ENCODE data around the gene SLC16A3. TPM values are rescaled to one million over a fixed set of nuclear protein-coding genes. Genes with fewer than 3 reads are reported as not detected.
"Not testable (repeated sequence)": the region's sequence is repeated elsewhere in the genome, so short reads cannot be mapped to it uniquely, and the experiment has no call there.

SLC16A3 gene
- total RNA-seq, 2 donors from 2014 or later = 47.2 to 56.2 TPM

DNA sequence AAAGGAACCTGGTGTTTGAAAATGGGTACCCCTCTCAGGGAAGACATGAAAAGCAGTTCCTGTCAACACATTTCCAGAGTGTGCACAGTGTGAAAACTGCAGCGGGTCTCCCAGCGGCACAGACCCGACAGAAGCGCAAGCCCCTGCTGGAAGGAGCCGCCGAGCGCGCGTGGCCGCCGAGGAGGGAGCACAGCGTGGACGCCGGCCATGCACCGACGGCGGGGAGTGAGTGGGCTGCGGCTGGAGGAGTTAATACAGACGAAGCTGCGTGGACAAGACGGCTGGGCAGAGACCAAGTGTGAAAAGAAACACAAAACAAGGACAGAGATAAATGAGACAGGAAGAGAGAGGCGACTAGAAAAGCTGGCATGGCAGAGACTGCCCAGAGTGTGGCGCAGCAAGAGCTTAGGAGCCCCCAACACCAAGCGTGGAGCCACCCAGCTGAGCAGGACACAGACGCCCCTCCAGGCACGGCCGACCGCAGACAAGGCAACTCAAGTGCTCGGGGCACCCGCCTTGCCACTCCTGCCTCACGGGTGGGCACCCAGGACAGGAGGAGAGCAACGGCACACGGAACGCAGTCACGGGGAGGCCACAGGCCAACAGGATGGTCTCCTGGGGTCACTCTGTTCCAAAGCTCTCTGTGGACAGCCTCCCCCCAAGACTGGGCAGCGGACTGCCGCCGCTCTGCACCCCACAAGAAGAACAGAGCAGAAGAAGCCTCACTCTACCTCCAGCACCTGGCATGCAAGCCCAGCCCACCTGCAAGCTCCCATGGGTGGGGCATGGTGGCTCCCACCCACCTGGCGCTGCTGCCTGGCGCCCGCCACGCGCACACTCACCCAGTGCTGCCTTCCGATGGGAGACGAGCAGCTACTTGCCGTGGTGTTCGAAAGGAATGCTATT is 16.5 kb downstream of the SLC16A3 start:
- H3K36me3 Mint-ChIP-seq (ENCODE audit: low read depth) = peaks cover 14% of the 10 kb centered on the region
- H3K27me3 Mint-ChIP-seq = no peaks in the 10 kb centered on the region
- H3K4me1 Mint-ChIP-seq = peaks cover 31% of the 10 kb centered on the region
- H3K9me3 ChIP-seq (ENCODE audit: control insufficient read depth, low read length, poor library complexity, severe bottlenecking) = no peaks in the 10 kb centered on the region
- H3K4me3 Mint-ChIP-seq = no peak overlapping the region
- DNase-seq (no peak), ATAC-seq (no peak)
- peak overlapping the region; percentile 92 for H3K27ac Mint-ChIP-seq

DNA sequence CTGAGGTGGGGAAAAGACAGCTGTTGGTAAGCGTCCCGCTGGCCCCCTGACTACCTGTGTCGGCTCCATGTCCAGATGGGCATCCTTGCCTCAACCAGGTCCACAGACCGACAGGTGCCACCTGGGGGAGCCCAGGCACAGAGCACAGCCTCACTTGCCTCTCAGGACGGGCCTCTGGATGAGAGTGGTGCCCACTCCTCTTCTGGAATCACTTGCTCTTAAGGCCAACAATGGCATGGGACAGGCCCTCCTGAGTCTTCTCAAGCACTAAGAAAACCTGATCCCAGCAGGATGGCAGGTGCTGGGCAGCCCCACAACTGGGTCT is 17.2 kb downstream of the SLC16A3 start:
- Mint-ChIP-seq H3K27me3 (no peaks in the 10 kb centered on the region), H3K27ac (peak overlapping the region; percentile 92), H3K4me3 (no peak overlapping the region), H3K36me3 (ENCODE audit: low read depth) (peaks cover 14% of the 10 kb centered on the region), H3K4me1 (peaks cover 27% of the 10 kb centered on the region)
- DNase-seq = no peak
- H3K9me3 ChIP-seq (ENCODE audit: control insufficient read depth, low read length, poor library complexity, severe bottlenecking) = no peaks in the 10 kb centered on the region
- ATAC-seq = no peak

- no peak for DNase-seq
- no peak for ATAC-seq
- Mint-ChIP-seq H3K36me3 (ENCODE audit: low read depth) (peaks cover 14% of the 10 kb centered on the region), H3K4me3 (no peak overlapping the region), H3K4me1 (peaks cover 25% of the 10 kb centered on the region), H3K27ac (peak overlapping the region; percentile 92), H3K27me3 (no peaks in the 10 kb centered on the region)
- H3K9me3 ChIP-seq (ENCODE audit: control insufficient read depth, low read length, poor library complexity, severe bottlenecking) = no peaks in the 10 kb centered on the region
Measured at GRCh38 chr17:82246365-82247181, 17.7 kb downstream of the SLC16A3 start.

GRCh38 chr17:82247182-82247823 is 18.5 kb downstream of the SLC16A3 start:
- Mint-ChIP-seq H3K36me3 (ENCODE audit: low read depth) (peaks cover 12% of the 10 kb centered on the region), H3K27ac (peak overlapping the region; percentile 92), H3K4me1 (peaks cover 22% of the 10 kb centered on the region), H3K27me3 (no peaks in the 10 kb centered on the region), H3K4me3 (no peak overlapping the region)
- DNase-seq = no peak
- H3K9me3 ChIP-seq (ENCODE audit: control insufficient read depth, low read length, poor library complexity, severe bottlenecking) = no peaks in the 10 kb centered on the region
- no peak for ATAC-seq

DNA sequence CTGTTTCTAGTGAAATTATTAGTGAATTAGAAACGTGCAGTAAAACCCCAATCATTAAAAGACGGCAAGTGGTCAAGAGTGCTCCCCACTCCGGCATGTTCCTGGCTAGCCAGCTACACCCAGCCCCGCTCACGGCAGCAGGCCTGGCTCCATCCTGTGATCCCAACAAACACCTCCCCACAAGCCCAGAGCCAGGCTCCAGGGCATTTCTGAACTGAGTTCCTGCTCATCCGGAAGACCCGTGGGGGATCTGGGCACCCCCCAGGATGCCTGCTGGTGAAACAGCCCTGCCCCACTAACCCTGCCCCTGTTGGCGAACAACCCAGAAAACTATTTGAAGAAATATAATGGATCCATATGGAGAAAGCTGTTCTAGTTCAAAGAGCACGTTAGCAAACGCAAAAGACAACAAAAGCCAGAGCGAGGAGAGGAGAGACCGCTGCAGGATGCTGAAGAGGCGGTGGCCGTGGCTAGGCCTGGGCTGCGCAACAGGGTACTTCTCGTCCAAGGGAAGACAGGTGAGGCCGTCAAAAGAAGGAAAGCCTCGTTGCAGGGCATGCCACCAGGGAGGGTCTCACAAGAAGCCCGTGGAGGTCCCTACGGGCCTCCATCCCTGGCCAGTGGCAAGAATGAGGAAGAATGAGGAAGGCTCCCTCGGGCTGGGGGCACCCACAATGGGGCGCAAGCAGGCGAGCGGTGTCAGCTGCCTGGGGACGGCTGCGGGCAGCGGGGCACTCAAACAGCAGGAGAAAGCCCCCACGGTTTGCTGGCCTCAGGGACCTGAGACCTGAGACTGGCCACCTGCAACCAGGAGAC is 19.2 kb downstream of the SLC16A3 start:
- H3K9me3 ChIP-seq (ENCODE audit: control insufficient read depth, low read length, poor library complexity, severe bottlenecking) = no peaks in the 10 kb centered on the region
- Mint-ChIP-seq H3K4me1 (peaks cover 18% of the 10 kb centered on the region), H3K4me3 (peak overlapping the region; percentile 9), H3K27ac (peak overlapping the region; percentile 92), H3K27me3 (no peaks in the 10 kb centered on the region), H3K36me3 (ENCODE audit: low read depth) (peaks cover 10% of the 10 kb centered on the region)
- ATAC-seq (no peak), DNase-seq (no peak)

DNA sequence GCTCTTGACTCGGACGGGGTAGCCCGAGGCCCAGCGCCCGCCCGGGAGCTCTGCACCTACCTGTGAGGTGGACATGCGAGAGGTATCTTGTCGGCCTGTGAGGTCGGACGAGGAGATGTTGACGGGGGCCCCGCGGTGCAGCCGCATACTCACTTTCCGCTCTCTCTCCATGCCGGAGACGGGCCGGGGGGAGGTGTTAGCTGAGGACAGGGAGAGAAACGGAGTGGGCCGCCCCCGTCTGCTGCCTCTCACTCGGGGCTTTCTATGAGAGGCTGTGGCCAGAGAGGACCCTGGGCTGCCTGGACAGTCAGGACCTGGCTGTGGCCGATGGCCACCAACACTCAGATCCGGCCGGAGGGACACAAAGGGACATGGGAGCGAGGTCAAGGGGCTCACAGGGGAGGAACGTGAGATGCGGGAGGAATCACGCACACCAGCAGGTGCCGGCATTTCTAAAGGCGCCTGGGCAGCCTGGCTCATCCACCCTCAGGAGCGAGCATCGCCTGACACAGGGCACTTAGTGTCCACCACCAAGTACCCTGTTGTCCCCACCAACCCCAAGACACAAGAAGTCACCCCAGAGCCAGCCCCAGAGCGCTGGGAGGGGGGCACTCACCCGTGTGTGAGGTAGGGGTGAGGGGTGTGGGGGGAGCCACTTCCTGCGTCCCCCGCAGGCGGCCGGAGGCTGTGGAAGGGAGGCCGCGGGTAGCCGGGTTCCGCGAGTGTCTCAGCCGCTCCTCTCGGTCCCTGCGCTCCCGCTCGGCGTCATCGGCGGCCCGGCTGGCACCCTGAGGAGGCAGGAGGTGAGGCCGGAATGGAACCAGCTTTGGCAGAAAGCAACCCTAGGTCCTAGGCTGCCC is 20.2 kb downstream of the SLC16A3 start:
- DNase-seq (no peak), ATAC-seq (no peak)
- Mint-ChIP-seq H3K27ac (no peak overlapping the region), H3K36me3 (ENCODE audit: low read depth) (peaks cover 9% of the 10 kb centered on the region), H3K4me1 (peaks cover 16% of the 10 kb centered on the region), H3K27me3 (no peaks in the 10 kb centered on the region), H3K4me3 (peak overlapping the region; percentile 9)
- no peaks in the 10 kb centered on the region for H3K9me3 ChIP-seq (ENCODE audit: control insufficient read depth, low read length, poor library complexity, severe bottlenecking)

GRCh38 chr17:82249896-82250581 is 21.2 kb downstream of the SLC16A3 start:
- DNase-seq (no peak), ATAC-seq (no peak)
- no peaks in the 10 kb centered on the region for H3K9me3 ChIP-seq (ENCODE audit: control insufficient read depth, low read length, poor library complexity, severe bottlenecking)
- H3K36me3 Mint-ChIP-seq (ENCODE audit: low read depth) = peaks cover 4% of the 10 kb centered on the region
- H3K27me3 Mint-ChIP-seq = no peaks in the 10 kb centered on the region
- no peak overlapping the region for H3K4me3 Mint-ChIP-seq
- no peak overlapping the region for H3K27ac Mint-ChIP-seq
- H3K4me1 Mint-ChIP-seq = peaks cover 6% of the 10 kb centered on the region

- no peaks in the 10 kb centered on the region for H3K9me3 ChIP-seq (ENCODE audit: control insufficient read depth, low read length, poor library complexity, severe bottlenecking)
- H3K4me3 Mint-ChIP-seq = no peak overlapping the region
- no peak for ATAC-seq
- H3K27me3 Mint-ChIP-seq = no peaks in the 10 kb centered on the region
- peak overlapping the region; percentile 74 for H3K27ac Mint-ChIP-seq
- DNase-seq = no peak
- peaks cover 6% of the 10 kb centered on the region for H3K4me1 Mint-ChIP-seq
- peaks cover 4% of the 10 kb centered on the region for H3K36me3 Mint-ChIP-seq (ENCODE audit: low read depth)
Measured at GRCh38 chr17:82250868-82251500, 22.1 kb downstream of the SLC16A3 start.

- DNase-seq = no peak
- no peaks in the 10 kb centered on the region for H3K27me3 Mint-ChIP-seq
- no peak overlapping the region for H3K4me3 Mint-ChIP-seq
- H3K27ac Mint-ChIP-seq = peak overlapping the region; percentile 74
- no peaks in the 10 kb centered on the region for H3K9me3 ChIP-seq (ENCODE audit: control insufficient read depth, low read length, poor library complexity, severe bottlenecking)
- peaks cover 4% of the 10 kb centered on the region for H3K36me3 Mint-ChIP-seq (ENCODE audit: low read depth)
- peaks cover 7% of the 10 kb centered on the region for H3K4me1 Mint-ChIP-seq
- no peak for ATAC-seq
Measured at GRCh38 chr17:82252511-82253178, 23.8 kb downstream of the SLC16A3 start.

DNA sequence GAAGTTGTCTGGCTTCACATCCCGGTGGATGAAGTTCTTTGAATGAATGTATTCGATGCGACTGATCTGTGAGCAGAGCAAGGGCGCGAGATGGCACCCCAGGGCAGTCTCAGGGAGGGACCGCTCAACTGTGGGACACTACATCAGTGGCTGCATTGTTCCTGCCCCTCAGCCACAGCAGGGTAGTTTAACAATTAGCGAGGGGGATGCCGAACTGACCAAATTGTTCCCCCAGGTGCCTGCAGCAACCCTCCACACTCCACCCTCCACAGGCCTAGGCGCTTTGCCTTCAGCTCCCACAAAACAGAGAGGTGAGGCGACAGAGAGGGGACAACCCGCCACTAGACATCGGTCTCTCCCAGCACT is 24.3 kb downstream of the SLC16A3 start:
- Mint-ChIP-seq H3K4me1 (peaks cover 3% of the 10 kb centered on the region), H3K27ac (peak overlapping the region; percentile 74), H3K27me3 (no peaks in the 10 kb centered on the region), H3K36me3 (ENCODE audit: low read depth) (peaks cover 2% of the 10 kb centered on the region), H3K4me3 (no peak overlapping the region)
- no peaks in the 10 kb centered on the region for H3K9me3 ChIP-seq (ENCODE audit: control insufficient read depth, low read length, poor library complexity, severe bottlenecking)
- no peak for ATAC-seq
- no peak for DNase-seq

GRCh38 chr17:82254096-82254495 is 25.3 kb downstream of the SLC16A3 start:
- H3K27me3 Mint-ChIP-seq; ATAC-seq; H3K27ac Mint-ChIP-seq; H3K36me3 Mint-ChIP-seq (ENCODE audit: low read depth); H3K9me3 ChIP-seq (ENCODE audit: control insufficient read depth, low read length, poor library complexity, severe bottlenecking); DNase-seq; H3K4me3 Mint-ChIP-seq; H3K4me1 Mint-ChIP-seq: not testable (repeated sequence)

Measured in T-helper 17 cell (primary cell).